ENCODE data around the gene SPATA1. TPM values are rescaled to one million over a fixed set of nuclear protein-coding genes. Genes with fewer than 3 reads are reported as not detected.

The SPATA1 gene, protein sequence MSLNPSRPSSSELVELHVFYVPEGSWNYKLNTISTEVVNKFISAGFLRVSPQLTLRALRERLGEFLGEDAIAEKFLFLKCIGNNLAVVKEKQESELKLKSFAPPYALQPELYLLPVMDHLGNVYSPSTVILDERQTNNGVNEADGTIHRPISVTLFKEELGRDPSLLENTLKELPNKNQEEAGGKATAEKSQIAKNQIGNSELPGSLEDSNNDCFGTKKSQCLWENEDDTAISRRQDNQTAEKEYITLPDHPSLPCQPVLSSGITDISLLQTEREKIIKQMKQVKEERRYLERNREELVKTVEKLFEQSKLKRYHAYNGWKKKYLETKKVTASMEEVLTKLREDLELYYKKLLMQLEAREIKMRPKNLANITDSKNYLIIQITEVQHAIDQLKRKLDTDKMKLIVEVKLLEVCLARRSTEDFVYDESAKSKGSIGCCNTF
- total RNA-seq = 1 to 10 TPM in 1 of 4 donors, under 1 TPM in 2, not detected in 1; 0.92 to 1.4 (median 0.93) TPM
- polyA plus RNA-seq = under 1 TPM in 2 of 3 donors, not detected in 1; 0.08 to 0.26 TPM
- long read RNA-seq, donor 1 = 0 reads
- long read RNA-seq, donor 2 = 0 reads

DNA sequence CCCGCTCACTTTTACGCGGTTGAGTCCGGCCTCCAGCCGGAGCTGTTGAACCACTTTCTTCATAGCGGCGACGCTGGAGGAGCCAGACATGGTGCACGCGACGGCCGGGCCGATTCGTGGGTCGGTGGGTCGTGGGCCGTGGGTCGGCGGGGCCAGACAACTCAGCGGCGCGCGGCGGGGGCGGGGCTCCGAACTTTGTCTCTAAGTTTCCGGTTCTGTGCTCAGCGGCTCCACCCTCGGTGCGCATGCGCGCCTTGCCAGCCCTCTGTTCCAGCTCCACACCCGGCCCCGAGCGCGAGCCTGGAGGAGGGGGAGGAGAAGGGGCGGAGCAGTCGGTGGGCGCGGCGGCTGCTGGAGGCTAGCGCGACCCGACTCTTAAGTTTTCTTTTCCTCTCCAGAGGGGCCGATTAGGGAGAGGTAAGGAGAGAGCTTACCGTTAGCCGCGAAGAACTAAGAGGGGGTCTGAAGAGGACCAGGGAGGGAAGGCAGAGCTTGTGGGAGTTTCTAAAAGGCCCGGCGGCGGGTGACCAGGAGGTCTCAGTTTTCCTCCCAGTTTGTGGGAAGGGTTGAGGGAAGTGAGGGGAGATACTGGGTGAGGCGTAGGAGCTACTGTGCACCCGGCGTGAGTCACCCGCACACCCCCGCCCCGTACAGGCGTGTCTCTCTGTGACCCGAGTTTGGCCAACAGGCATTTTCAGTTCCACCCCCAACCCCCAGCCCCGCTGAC is at the start of gene SPATA1, which contains the start of gene GNG5:
SPATA1 (plus strand) TSS at position 385 of the 727 bp plus-strand sequence. CDS start 9,974 bp downstream, outside the sequence.
GNG5 (minus strand) TSS at position 580 of the 727 bp plus-strand sequence; CDS start at position 90, 490 bp downstream.
- intact Hi-C loops (cut with DNase I) = loop anchor here (2.0 to 10.0 kb wide), 5 partner anchors 27 to 759 kb away; partner anchors contain the start of genes CTBS (in 1 of the 2), RPF1 (in 1 of the 2) and SAMD13 (in 1 of the 2)
- DNase-seq (peak; percentile 99), ATAC-seq (peak; percentile 96 to 97 (median 96))
- H3K4me1 ChIP-seq = peaks cover 36% of the 10 kb centered on the region
- peaks cover 11% of the 10 kb centered on the region for H3K9me3 ChIP-seq
- peaks cover 4 to 5% of the 10 kb centered on the region in 2 donors for H3K36me3 ChIP-seq (ENCODE audit: insufficient read depth in 1 of 2, low read depth in 1 of 2)
- H3K27me3 ChIP-seq (ENCODE audit: insufficient read depth in 3 of 3, low read length in 2 of 3) = no peaks in the 10 kb centered on the region
- H3K27ac ChIP-seq = peak within 1 kb of the TSS; percentile 97
- 0 to 1% (median 1%) methylated on average over 52 to 60 of the region's 60 CpGs for WGBS, 3 donors
- peak within 1 kb of the TSS; percentile 76 for H3K4me3 ChIP-seq
- TF ChIP-seq, protein P1, sequence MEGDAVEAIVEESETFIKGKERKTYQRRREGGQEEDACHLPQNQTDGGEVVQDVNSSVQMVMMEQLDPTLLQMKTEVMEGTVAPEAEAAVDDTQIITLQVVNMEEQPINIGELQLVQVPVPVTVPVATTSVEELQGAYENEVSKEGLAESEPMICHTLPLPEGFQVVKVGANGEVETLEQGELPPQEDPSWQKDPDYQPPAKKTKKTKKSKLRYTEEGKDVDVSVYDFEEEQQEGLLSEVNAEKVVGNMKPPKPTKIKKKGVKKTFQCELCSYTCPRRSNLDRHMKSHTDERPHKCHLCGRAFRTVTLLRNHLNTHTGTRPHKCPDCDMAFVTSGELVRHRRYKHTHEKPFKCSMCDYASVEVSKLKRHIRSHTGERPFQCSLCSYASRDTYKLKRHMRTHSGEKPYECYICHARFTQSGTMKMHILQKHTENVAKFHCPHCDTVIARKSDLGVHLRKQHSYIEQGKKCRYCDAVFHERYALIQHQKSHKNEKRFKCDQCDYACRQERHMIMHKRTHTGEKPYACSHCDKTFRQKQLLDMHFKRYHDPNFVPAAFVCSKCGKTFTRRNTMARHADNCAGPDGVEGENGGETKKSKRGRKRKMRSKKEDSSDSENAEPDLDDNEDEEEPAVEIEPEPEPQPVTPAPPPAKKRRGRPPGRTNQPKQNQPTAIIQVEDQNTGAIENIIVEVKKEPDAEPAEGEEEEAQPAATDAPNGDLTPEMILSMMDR (IDR thresholded peaks at IDR 0.05) = no peak

DNA sequence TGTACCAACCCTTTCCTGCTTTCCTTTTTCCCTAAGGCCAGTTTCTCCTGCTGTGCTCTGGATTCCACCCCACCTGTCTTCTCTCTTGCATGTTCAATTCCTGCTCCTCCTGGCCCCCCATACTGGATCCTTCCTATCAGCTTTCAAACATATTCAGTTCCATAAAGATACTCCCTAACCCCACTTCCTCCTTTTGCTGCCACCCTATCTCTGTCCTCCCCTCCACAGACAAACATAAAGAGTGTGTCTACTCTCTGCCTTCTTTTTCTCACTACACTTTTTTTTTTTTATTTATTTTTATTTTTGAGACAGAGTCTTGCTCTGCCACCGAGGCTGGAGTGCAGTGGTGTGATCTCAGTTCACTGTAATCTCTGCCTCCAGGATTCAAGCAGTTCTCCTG is 44.1 kb upstream of the SPATA1 start:
- no peak overlapping the region for H3K4me3 ChIP-seq
- ATAC-seq = no peak
- H3K36me3 ChIP-seq (ENCODE audit: insufficient read depth in 1 of 2, low read depth in 1 of 2) = no peaks in the 10 kb centered on the region
- intact Hi-C loops (cut with DNase I) = no loop called here
- TF ChIP-seq, protein P1 (IDR thresholded peaks at IDR 0.05) = no peak
- no peaks in the 10 kb centered on the region for H3K4me1 ChIP-seq
- no peak overlapping the region for H3K27ac ChIP-seq
- 52 to 71% (median 70%) methylated on average over 1 of the region's 1 CpG for WGBS, 3 donors
- peaks cover 0 to 9% (median 3%) of the 10 kb centered on the region in 3 donors for H3K27me3 ChIP-seq (ENCODE audit: insufficient read depth in 3 of 3, low read length in 2 of 3)
- no peaks in the 10 kb centered on the region for H3K9me3 ChIP-seq
- DNase-seq = no peak

DNA sequence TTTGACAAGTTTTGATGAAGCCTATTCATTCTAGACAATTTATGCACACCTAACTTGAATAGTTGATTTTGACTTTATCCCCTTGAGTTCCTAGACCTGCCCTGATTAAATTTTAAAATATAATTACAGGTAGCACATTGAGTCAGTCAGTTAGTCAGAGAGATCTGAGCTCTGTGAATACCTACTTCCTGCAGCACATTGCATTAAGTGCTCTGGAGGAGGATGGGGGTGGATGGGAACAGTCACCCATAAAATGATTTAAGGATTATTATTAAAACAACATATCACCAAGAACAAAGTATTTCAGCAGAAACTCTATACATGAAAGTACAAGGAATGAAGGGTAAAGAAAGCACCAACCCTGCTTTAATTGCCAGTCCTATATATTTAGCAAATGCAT is 38.9 kb upstream of the SPATA1 start:
- TF ChIP-seq, protein P1 (IDR thresholded peaks at IDR 0.05) = no peak
- ATAC-seq (no peak), DNase-seq (no peak)
- H3K36me3 ChIP-seq (ENCODE audit: insufficient read depth in 1 of 2, low read depth in 1 of 2) = no peaks in the 10 kb centered on the region
- intact Hi-C loops (cut with DNase I) = no loop called here
- H3K9me3 ChIP-seq = no peaks in the 10 kb centered on the region
- H3K4me1 ChIP-seq = no peaks in the 10 kb centered on the region
- peaks cover 0 to 30% (median 17%) of the 10 kb centered on the region in 3 donors for H3K27me3 ChIP-seq (ENCODE audit: insufficient read depth in 3 of 3, low read length in 2 of 3)
- no peak overlapping the region for H3K27ac ChIP-seq
- H3K4me3 ChIP-seq = no peak overlapping the region

DNA sequence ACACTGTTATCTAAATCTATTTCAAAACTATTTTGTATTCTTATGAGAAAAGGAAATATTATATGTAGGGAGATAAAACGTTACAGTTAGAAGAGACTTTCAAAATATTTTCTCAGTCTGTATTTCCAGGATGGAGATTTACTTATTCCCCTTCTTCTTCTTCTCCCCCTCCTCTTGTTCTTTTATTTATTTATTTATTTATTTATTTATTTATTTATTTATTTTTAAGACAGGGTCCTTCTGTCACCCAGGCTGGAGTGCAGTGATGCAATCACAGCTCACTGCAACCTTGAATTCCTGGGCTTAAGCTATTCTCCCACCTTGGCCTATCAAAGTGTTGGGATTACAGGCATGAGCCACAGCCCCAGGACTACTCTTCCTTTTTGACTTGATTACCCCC is 30.0 kb upstream of the SPATA1 start:
- DNase-seq (no peak), ATAC-seq (no peak)
- no peaks in the 10 kb centered on the region for H3K9me3 ChIP-seq
- peaks cover 0 to 4% of the 10 kb centered on the region in 2 donors for H3K36me3 ChIP-seq (ENCODE audit: insufficient read depth in 1 of 2, low read depth in 1 of 2)
- intact Hi-C loops (cut with DNase I) = no loop called here
- peaks cover 0 to 53% (median 2%) of the 10 kb centered on the region in 3 donors for H3K27me3 ChIP-seq (ENCODE audit: insufficient read depth in 3 of 3, low read length in 2 of 3)
- H3K4me3 ChIP-seq = no peak overlapping the region
- H3K4me1 ChIP-seq = peaks cover 15% of the 10 kb centered on the region
- 36 to 65% (median 55%) methylated on average over 1 of the region's 1 CpG for WGBS, 3 donors
- no peak overlapping the region for H3K27ac ChIP-seq
- TF ChIP-seq, protein P1 (IDR thresholded peaks at IDR 0.05) = no peak
